KBM-7 (cell line): ENCODE measurements around the gene CXCR5.
A peak's percentile ranks its signal among the peaks of the same experiment; 100 is the strongest.

Experiments
- DNase-seq: peaks from one replicate; pipeline ENCODE4 v3.0.0-alpha.2; 2015
- in situ Hi-C: fragments of 300-500 bp; cut with MboI; formaldehyde crosslinking; loops from 2 replicates; pipeline ENCODE4 v1.14.3; 2020; ENCODE audit warnings: low sequenced_read_pairs, low pct_unique_long_range_greater_than_20kb, mixed read lengths

The CXCR5 gene

GRCh38 chr11:118910309-118911112 lies 26.8 kb downstream of the CXCR5 start:
- in situ Hi-C loops, result no loop called here
- DNase-seq, result no peak

- in situ Hi-C loops, result no loop called here
- DNase-seq, result no peak
These were observed 27.6 kb downstream of the CXCR5 start for GRCh38 chr11:118911113-118911879.

- DNase-seq, result no peak
- in situ Hi-C loops, result no loop called here
These were observed 28.4 kb downstream of the CXCR5 start for GRCh38 chr11:118911880-118912741.

GRCh38 chr11:118912742-118913410 lies 29.2 kb downstream of the CXCR5 start:
- DNase-seq, result no peak
- in situ Hi-C loops, result no loop called here

GRCh38 chr11:118913411-118914125 lies 29.9 kb downstream of the CXCR5 start:
- in situ Hi-C loops, result no loop called here
- DNase-seq, result no peak

- in situ Hi-C loops, result no loop called here
- no peak for DNase-seq
These were observed 30.7 kb downstream of the CXCR5 start for GRCh38 chr11:118914178-118914918.

GRCh38 chr11:118914987-118915386 lies 31.3 kb downstream of the CXCR5 start:
- DNase-seq, result peak; percentile 69
- in situ Hi-C loops, result no loop called here

GRCh38 chr11:118915396-118915795 lies 31.7 kb downstream of the CXCR5 start:
- in situ Hi-C loops, result no loop called here
- no peak for DNase-seq

- DNase-seq, result no peak
- in situ Hi-C loops, result no loop called here
These were observed 32.5 kb downstream of the CXCR5 start for GRCh38 chr11:118915941-118916841.

- in situ Hi-C loops, result no loop called here
- no peak for DNase-seq
These were observed 33.2 kb downstream of the CXCR5 start for GRCh38 chr11:118916842-118917388.

GRCh38 chr11:118917481-118918127 lies 33.9 kb downstream of the CXCR5 start:
- no peak for DNase-seq
- in situ Hi-C loops, result no loop called here

- DNase-seq, result no peak
- in situ Hi-C loops, result no loop called here
These were observed 34.5 kb downstream of the CXCR5 start for GRCh38 chr11:118918128-118918685.

- in situ Hi-C loops, result no loop called here
- DNase-seq, result no peak
These were observed 35.1 kb downstream of the CXCR5 start for GRCh38 chr11:118918686-118919280.

GRCh38 chr11:118921121-118921928 lies 37.6 kb downstream of the CXCR5 start:
- in situ Hi-C loops, result no loop called here
- DNase-seq, result no peak
